ENCODE measurements around the gene PDE3A.

The PDE3A gene

GRCh38 chr12:20731274-20731673 lies 362.9 kb downstream of the PDE3A start:
- Histone ChIP-seq H3K4me3 (no peak overlapping the region), H3K9me3 (ENCODE audit: low read depth, low read length) (no peaks in the 10 kb centered on the region), H3K36me3 (ENCODE audit: insufficient read depth, low read length) (no peaks in the 10 kb centered on the region), H3K9ac (ENCODE audit: insufficient read length) (no peak overlapping the region), H3K27ac (no peak overlapping the region)
- TF ChIP-seq EZH2 (IDR thresholded peaks at IDR 0.05) = no peak
- DNase-seq (ENCODE audit: low read depth, low spot score) = no peak

Data from SK-N-MC (cell line).